GM12878 (cell line): ENCODE results near the gene BLOC1S5. TPM values are rescaled to one million over a fixed set of nuclear protein-coding genes. Genes with fewer than 3 reads are reported as not detected.

Experiments
- ATAC-seq: fragments of 200-7000 bp; cut with Tn5 transposase; 3 replicates; pipeline ENCODE4 v1.9.1; 2020; ENCODE audit warnings: mild to moderate bottlenecking, moderate library complexity
- BruUV-seq: library from RNA; stranded (reverse); fragments of 400-500 nt; replicated peaks from 2 replicates; lab custom pipeline; 2021; lab: Mats Ljungman, UMichigan
- CTCF ChIA-PET: fragments of 300-600 bp; sonication (Branson Sonifier 250); formaldehyde crosslinking; extraction: SDS; loops from one replicate; lab custom pipeline; 2021; ENCODE audit warnings: inconsistent platforms; lab: Yijun Ruan, JAX
- POLR2A ChIA-PET: fragments of 350-600 bp; formaldehyde crosslinking; extraction: SDS; loops from one replicate; lab custom pipeline; 2021; ENCODE audit warnings: inconsistent platforms; lab: Charles Lee
- RAD21 ChIA-PET: fragments of 300-600 bp; sonication (Branson Sonifier 250); formaldehyde crosslinking; loops from one replicate; lab custom pipeline; 2023; ENCODE audit warnings: antibody characterized with exemption; ENCODE audit not compliant: unreplicated experiment; lab: Charles Lee
- SMC1A ChIA-PET: fragments of 300-600 bp; sonication (Branson Sonifier 250); formaldehyde crosslinking; loops from one replicate; lab custom pipeline; 2023; ENCODE audit not compliant: unreplicated experiment, uncharacterized antibody; lab: Charles Lee
- DNase-seq: peaks from one replicate; pipeline ENCODE4 v3.0.0-alpha.2; 2011; ENCODE audit warnings: low read depth, low spot score
- FAIRE-seq: peaks from 3 replicates; lab custom pipeline; 2011; peaks lifted over from hg19 to GRCh38; lab: Jason Lieb, UNC
- H2AFZ ChIP-seq: 2 replicates; pipeline ENCODE4 v1.6.0; 2011; ENCODE audit warnings: low read depth, low read length, control low read depth; ENCODE audit not compliant: control insufficient read depth
- H3K27ac ChIP-seq: 2 replicates; pipeline ENCODE4 v1.5.1; 2011; ENCODE audit warnings: control low read depth; ENCODE audit not compliant: control insufficient read depth, insufficient read depth
- H3K27me3 ChIP-seq, 2 experiments: replicated peaks in 1 of 2; 2 replicates each; pipeline versions ENCODE4 v1.6.0 to v1.6.1; 2011; ENCODE audit warnings: low read length in 1 of 2; ENCODE audit not compliant: control insufficient read depth in 2 of 2, insufficient read depth in 2 of 2
- H3K36me3 ChIP-seq, 2 experiments: 2 replicates each; pipeline ENCODE4 v1.5.1; 2011; ENCODE audit warnings: low read length in 1 of 2; ENCODE audit not compliant: control insufficient read depth in 2 of 2, insufficient read depth in 2 of 2
- H3K4me1 ChIP-seq: 2 replicates; pipeline ENCODE4 v1.6.1; 2011; ENCODE audit warnings: mild to moderate bottlenecking, low read length, moderate library complexity, mixed read lengths; ENCODE audit not compliant: control insufficient read depth, insufficient read depth
- H3K4me2 ChIP-seq: 2 replicates; pipeline ENCODE4 v1.6.0; 2011; ENCODE audit warnings: control low read depth; ENCODE audit not compliant: control insufficient read depth, insufficient read depth
- H3K4me3 ChIP-seq: fragments of 200-600 bp; sonication (generic); 2 replicates; pipeline ENCODE4 v1.5.1; 2016
- H3K79me2 ChIP-seq: 2 replicates; pipeline ENCODE4 v1.6.0; 2011; ENCODE audit warnings: low read length; ENCODE audit not compliant: control insufficient read depth, insufficient read depth
- H3K9ac ChIP-seq: 2 replicates; pipeline ENCODE4 v1.8.0; 2011; ENCODE audit warnings: low read length, control low read depth, mixed read lengths; ENCODE audit not compliant: control insufficient read depth, insufficient read depth
- H3K9me3 ChIP-seq: replicated peaks from 3 replicates; pipeline ENCODE4 v1.5.1; 2011; ENCODE audit warnings: mild to moderate bottlenecking, low read length; ENCODE audit not compliant: control insufficient read depth, insufficient read depth
- H4K20me1 ChIP-seq: 2 replicates; pipeline ENCODE4 v1.6.0; 2011; ENCODE audit not compliant: control insufficient read depth, insufficient read depth
- CHD2 ChIP-seq: IDR thresholded peaks from 2 replicates; pipeline ENCODE4 v1.6.1; 2011; ENCODE audit warnings: low read depth, low read length, improper control_type of control experiment, borderline replicate concordance
- EED ChIP-seq: sonication (generic); IDR thresholded peaks from 2 replicates; pipeline ENCODE4 v1.6.1; 2016; ENCODE audit warnings: antibody characterized with exemption, low read depth
- FOS ChIP-seq: IDR thresholded peaks from 3 replicates; pipeline ENCODE4 v1.6.1; 2011; ENCODE audit warnings: borderline replicate concordance; ENCODE audit not compliant: insufficient read length; ENCODE audit errors: extremely low read depth
- KDM1A ChIP-seq: fragments of 200-600 bp; sonication (generic); IDR thresholded peaks from 2 replicates; pipeline ENCODE4 v1.6.1; 2016; ENCODE audit warnings: borderline replicate concordance
- MEF2A ChIP-seq: IDR thresholded peaks from 2 replicates; pipeline ENCODE4 v1.6.1; 2011; ENCODE audit warnings: low read depth, mild to moderate bottlenecking, low read length, moderate library complexity; ENCODE audit not compliant: insufficient read depth
- MTA2 ChIP-seq: fragments of 450-650 bp; IDR thresholded peaks from 2 replicates; pipeline ENCODE4 v1.6.1; 2016; ENCODE audit warnings: low read depth, mild to moderate bottlenecking, moderate library complexity
- RUNX3 ChIP-seq: IDR thresholded peaks from 2 replicates; pipeline ENCODE4 v1.6.1; 2012; ENCODE audit warnings: low read length, inconsistent platforms
- SMAD1 ChIP-seq: fragments of 450-650 bp; IDR thresholded peaks from 2 replicates; pipeline ENCODE4 v1.6.1; 2018; ENCODE audit warnings: mild to moderate bottlenecking, low read depth; ENCODE audit not compliant: partially characterized antibody
- SMAD5 ChIP-seq: IDR thresholded peaks from 2 replicates; pipeline ENCODE4 v1.6.1; 2016; ENCODE audit warnings: antibody characterized with exemption, low read depth
- SMC3 ChIP-seq: IDR thresholded peaks from 2 replicates; pipeline ENCODE4 v1.6.1; 2011; ENCODE audit warnings: low read length, improper control_type of control experiment, borderline replicate concordance
- SREBF2 ChIP-seq: IDR thresholded peaks from 2 replicates; pipeline ENCODE4 v1.6.1; 2012; ENCODE audit warnings: mild to moderate bottlenecking, low read length
- TCF12 ChIP-seq: IDR thresholded peaks from 2 replicates; pipeline ENCODE4 v1.6.1; 2011; ENCODE audit warnings: low read depth, mild to moderate bottlenecking, low read length
- YY1 ChIP-seq: IDR thresholded peaks from 2 replicates; pipeline ENCODE4 v1.6.1; 2011; ENCODE audit warnings: low read depth, mild to moderate bottlenecking, low read length
- ZZZ3 ChIP-seq: IDR thresholded peaks from 2 replicates; pipeline ENCODE4 v1.6.1; 2011; ENCODE audit warnings: low read depth; ENCODE audit not compliant: control insufficient read depth, insufficient read length
- WGBS: methylation state at CpG from one replicate; pipeline ENCODE4 v1.1.6; 2016; ENCODE audit warnings: low lambda C conversion rate; ENCODE audit not compliant: insufficient replicate concordance, insufficient coverage; ENCODE audit errors: missing lambda C conversion rate; 5-methylcytosine and 5-hydroxymethylcytosine counted together
- in situ Hi-C: fragments of 300-500 bp; cut with MboI; formaldehyde crosslinking; loops from 9 replicates; pipeline ENCODE4 v1.14.3; 2018; ENCODE audit warnings: mixed read lengths
- intact Hi-C: fragments of 100-400 bp; cut with micrococcal nuclease; formaldehyde crosslinking; loops from one replicate; pipeline ENCODE4 v1.14.2; 2022; ENCODE audit not compliant: unreplicated experiment
- polyA plus RNA-seq, 11 experiments: library from polyadenylated mRNA; depleted of rRNA in 4 of 11; unstranded in 6 of 11; stranded (reverse) in 5 of 11; fragments of >200 nt; fragmentation: Nextera tagmentation in 4 of 11; fragmentation: Illumina TruSeq in 1 of 11; extraction: Ambion mirVana in 4 of 11; extraction: Trizol in 1 of 11; gene quantifications; 1 replicate in 1 of 11; 2 replicates in 10 of 11; pipeline versions ENCODE4 v1.2.1 to v1.2.3, GENCODE V29; 2011 to 2016; ENCODE audit warnings: inconsistent platforms in 2 of 11, missing spikeins in 2 of 11, low read depth in 1 of 11
- total RNA-seq, 4 experiments: library from RNA; depleted of rRNA in 3 of 4; stranded (reverse); fragments of >200 nt in 3 of 4; fragmentation: Illumina TruSeq in 1 of 4; extraction: Trizol in 1 of 4; gene quantifications; 2 replicates each; pipeline versions ENCODE4 v1.2.1 to v1.2.3, GENCODE V29; 2013 to 2021
- TF ChIP-seq, protein P1 (sequence below): fragments of 450-650 bp; conservative IDR thresholded peaks from 2 replicates; pipeline ENCODE4 v1.6.1; 2017; ENCODE audit warnings: mild to moderate bottlenecking, moderate library complexity
- TF ChIP-seq, protein P2 (sequence below): fragments of 150-350 bp; IDR thresholded peaks from 2 replicates; pipeline ENCODE4 v1.6.1; 2016; ENCODE audit warnings: low read depth, low read length
- TF ChIP-seq, protein P3 (sequence below): fragments of 450-650 bp; IDR thresholded peaks from 2 replicates; pipeline ENCODE4 v1.6.1; 2017; ENCODE audit warnings: mild to moderate bottlenecking, moderate library complexity

BLOC1S5 gene
- total and polyA plus RNA-seq, 10 of the 15 experiments (the other 5 are each of a cell fraction or from before 2014, with no cell fraction given), result 4.3 to 22.2 (median 16.1) TPM

DNA sequence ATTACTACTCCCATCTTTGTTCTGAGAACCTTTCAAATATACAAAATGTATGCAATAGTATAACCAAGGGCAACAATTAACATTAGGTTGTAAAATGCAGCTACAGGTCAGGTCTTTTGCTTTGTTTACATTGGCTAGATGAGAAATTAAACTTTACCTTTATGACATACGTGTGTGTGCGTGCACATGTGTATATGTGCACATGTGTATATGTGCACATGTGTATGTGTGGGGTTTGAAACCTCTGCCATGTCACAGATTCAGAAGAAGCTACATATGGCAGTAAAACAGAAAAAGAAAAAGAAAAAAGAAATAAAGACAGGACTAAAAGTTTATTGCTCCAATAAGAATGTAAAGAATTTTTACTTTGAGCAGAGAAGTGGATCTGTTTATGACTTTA is 40.6 kb downstream of the BLOC1S5 start:
- Histone ChIP-seq H3K36me3 (peaks cover 0 to 3% of the 10 kb centered on the region in 2 experiments; a peak in 1 of 4 replicates), H3K79me2 (no peaks in the 10 kb centered on the region), H3K4me3 (no peak overlapping the region), H2AFZ (no peak overlapping the region), H3K27me3 (no peaks in the 10 kb centered on the region), H3K4me1 (no peaks in the 10 kb centered on the region), H4K20me1 (no peaks in the 10 kb centered on the region), H3K9ac (no peak overlapping the region), H3K9me3 (no peaks in the 10 kb centered on the region), H3K4me2 (no peak overlapping the region), H3K27ac (no peak overlapping the region)
- SMC1A ChIA-PET, result interaction anchor here (1.2 kb wide), 1 partner anchor 14 kb away, joined by 3 read pairs; no protein-coding TSS in a partner anchor
- no TSS peak for BruUV-seq
- DNase-seq (no peak), FAIRE-seq (no peak), ATAC-seq (no peak)
- POLR2A ChIA-PET, result interaction anchor here (0.7 kb wide), 1 partner anchor 34 kb away, joined by 4 read pairs; no protein-coding TSS in a partner anchor
- in situ Hi-C loops, result no loop called here
- RAD21 ChIA-PET, result no interaction called here
- intact Hi-C loops, result no loop called here
- CTCF ChIA-PET, result interaction anchor here (1.2 kb wide), 1 partner anchor 42 kb away, joined by 3 read pairs; no protein-coding TSS in a partner anchor
- 78% methylated on average over 2 of the region's 2 CpGs for WGBS
- TF ChIP-seq EED, result no peak
- no peak for TF ChIP-seq MEF2A
- TF ChIP-seq CHD2, result no peak
- TF ChIP-seq YY1, result no peak
- TF ChIP-seq MTA2, result no peak
- TF ChIP-seq SREBF2, result no peak
- TF ChIP-seq, protein P1, sequence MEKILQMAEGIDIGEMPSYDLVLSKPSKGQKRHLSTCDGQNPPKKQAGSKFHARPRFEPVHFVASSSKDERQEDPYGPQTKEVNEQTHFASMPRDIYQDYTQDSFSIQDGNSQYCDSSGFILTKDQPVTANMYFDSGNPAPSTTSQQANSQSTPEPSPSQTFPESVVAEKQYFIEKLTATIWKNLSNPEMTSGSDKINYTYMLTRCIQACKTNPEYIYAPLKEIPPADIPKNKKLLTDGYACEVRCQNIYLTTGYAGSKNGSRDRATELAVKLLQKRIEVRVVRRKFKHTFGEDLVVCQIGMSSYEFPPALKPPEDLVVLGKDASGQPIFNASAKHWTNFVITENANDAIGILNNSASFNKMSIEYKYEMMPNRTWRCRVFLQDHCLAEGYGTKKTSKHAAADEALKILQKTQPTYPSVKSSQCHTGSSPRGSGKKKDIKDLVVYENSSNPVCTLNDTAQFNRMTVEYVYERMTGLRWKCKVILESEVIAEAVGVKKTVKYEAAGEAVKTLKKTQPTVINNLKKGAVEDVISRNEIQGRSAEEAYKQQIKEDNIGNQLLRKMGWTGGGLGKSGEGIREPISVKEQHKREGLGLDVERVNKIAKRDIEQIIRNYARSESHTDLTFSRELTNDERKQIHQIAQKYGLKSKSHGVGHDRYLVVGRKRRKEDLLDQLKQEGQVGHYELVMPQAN, result no peak
- TF ChIP-seq KDM1A, result no peak
- no peak for TF ChIP-seq SMAD5
- no peak for TF ChIP-seq TCF12
- TF ChIP-seq, protein P2, sequence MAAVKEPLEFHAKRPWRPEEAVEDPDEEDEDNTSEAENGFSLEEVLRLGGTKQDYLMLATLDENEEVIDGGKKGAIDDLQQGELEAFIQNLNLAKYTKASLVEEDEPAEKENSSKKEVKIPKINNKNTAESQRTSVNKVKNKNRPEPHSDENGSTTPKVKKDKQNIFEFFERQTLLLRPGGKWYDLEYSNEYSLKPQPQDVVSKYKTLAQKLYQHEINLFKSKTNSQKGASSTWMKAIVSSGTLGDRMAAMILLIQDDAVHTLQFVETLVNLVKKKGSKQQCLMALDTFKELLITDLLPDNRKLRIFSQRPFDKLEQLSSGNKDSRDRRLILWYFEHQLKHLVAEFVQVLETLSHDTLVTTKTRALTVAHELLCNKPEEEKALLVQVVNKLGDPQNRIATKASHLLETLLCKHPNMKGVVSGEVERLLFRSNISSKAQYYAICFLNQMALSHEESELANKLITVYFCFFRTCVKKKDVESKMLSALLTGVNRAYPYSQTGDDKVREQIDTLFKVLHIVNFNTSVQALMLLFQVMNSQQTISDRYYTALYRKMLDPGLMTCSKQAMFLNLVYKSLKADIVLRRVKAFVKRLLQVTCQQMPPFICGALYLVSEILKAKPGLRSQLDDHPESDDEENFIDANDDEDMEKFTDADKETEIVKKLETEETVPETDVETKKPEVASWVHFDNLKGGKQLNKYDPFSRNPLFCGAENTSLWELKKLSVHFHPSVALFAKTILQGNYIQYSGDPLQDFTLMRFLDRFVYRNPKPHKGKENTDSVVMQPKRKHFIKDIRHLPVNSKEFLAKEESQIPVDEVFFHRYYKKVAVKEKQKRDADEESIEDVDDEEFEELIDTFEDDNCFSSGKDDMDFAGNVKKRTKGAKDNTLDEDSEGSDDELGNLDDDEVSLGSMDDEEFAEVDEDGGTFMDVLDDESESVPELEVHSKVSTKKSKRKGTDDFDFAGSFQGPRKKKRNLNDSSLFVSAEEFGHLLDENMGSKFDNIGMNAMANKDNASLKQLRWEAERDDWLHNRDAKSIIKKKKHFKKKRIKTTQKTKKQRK, result no peak
- TF ChIP-seq SMC3, result no peak
- TF ChIP-seq SMAD1, result no peak
- TF ChIP-seq FOS, result no peak
- TF ChIP-seq RUNX3, result no peak
- TF ChIP-seq, protein P3, sequence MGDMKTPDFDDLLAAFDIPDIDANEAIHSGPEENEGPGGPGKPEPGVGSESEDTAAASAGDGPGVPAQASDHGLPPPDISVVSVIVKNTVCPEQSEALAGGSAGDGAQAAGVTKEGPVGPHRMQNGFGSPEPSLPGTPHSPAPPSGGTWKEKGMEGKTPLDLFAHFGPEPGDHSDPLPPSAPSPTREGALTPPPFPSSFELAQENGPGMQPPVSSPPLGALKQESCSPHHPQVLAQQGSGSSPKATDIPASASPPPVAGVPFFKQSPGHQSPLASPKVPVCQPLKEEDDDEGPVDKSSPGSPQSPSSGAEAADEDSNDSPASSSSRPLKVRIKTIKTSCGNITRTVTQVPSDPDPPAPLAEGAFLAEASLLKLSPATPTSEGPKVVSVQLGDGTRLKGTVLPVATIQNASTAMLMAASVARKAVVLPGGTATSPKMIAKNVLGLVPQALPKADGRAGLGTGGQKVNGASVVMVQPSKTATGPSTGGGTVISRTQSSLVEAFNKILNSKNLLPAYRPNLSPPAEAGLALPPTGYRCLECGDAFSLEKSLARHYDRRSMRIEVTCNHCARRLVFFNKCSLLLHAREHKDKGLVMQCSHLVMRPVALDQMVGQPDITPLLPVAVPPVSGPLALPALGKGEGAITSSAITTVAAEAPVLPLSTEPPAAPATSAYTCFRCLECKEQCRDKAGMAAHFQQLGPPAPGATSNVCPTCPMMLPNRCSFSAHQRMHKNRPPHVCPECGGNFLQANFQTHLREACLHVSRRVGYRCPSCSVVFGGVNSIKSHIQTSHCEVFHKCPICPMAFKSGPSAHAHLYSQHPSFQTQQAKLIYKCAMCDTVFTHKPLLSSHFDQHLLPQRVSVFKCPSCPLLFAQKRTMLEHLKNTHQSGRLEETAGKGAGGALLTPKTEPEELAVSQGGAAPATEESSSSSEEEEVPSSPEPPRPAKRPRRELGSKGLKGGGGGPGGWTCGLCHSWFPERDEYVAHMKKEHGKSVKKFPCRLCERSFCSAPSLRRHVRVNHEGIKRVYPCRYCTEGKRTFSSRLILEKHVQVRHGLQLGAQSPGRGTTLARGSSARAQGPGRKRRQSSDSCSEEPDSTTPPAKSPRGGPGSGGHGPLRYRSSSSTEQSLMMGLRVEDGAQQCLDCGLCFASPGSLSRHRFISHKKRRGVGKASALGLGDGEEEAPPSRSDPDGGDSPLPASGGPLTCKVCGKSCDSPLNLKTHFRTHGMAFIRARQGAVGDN, result no peak
- TF ChIP-seq ZZZ3, result no peak
